ENCODE results near the gene RGS10. TPM values are rescaled to one million over a fixed set of nuclear protein-coding genes. Genes with fewer than 3 reads are reported as not detected.

The RGS10 gene
- total RNA-seq, 2 donors from 2014 or later, result 7.8 to 10.8 TPM

GRCh38 chr10:119455609-119456434 lies 86.7 kb downstream of the RGS10 start:
- TF ChIP-seq CTCF (IDR thresholded peaks at IDR 0.05), result no peak
- Histone ChIP-seq H3K9me3 (no peaks in the 10 kb centered on the region), H3K4me3 (no peak overlapping the region), H3K27ac (no peak overlapping the region), H3K27me3 (no peaks in the 10 kb centered on the region), H3K36me3 (peaks cover 44% of the 10 kb centered on the region), H3K4me1 (no peaks in the 10 kb centered on the region)
- DNase-seq (ENCODE audit: low spot score), result no peak

GRCh38 chr10:119454990-119455389 lies 87.5 kb downstream of the RGS10 start:
- no peak overlapping the region for H3K4me3 ChIP-seq
- no peaks in the 10 kb centered on the region for H3K9me3 ChIP-seq
- no peaks in the 10 kb centered on the region for H3K4me1 ChIP-seq
- no peak for TF ChIP-seq CTCF (IDR thresholded peaks at IDR 0.05)
- no peaks in the 10 kb centered on the region for H3K27me3 ChIP-seq
- no peak overlapping the region for H3K27ac ChIP-seq
- no peak for DNase-seq (ENCODE audit: low spot score)
- H3K36me3 ChIP-seq, result peaks cover 44% of the 10 kb centered on the region

GRCh38 chr10:119454316-119454715 lies 88.2 kb downstream of the RGS10 start:
- no peak for TF ChIP-seq CTCF (IDR thresholded peaks at IDR 0.05)
- peaks cover 44% of the 10 kb centered on the region for H3K36me3 ChIP-seq

GRCh38 chr10:119453313-119453712 lies 89.2 kb downstream of the RGS10 start:
- no peak overlapping the region for H3K27ac ChIP-seq
- H3K27me3 ChIP-seq, result no peaks in the 10 kb centered on the region
- peaks cover 52% of the 10 kb centered on the region for H3K36me3 ChIP-seq
- no peaks in the 10 kb centered on the region for H3K4me1 ChIP-seq
- TF ChIP-seq CTCF (IDR thresholded peaks at IDR 0.05), result no peak
- DNase-seq (ENCODE audit: low spot score), result no peak
- H3K9me3 ChIP-seq, result no peaks in the 10 kb centered on the region
- H3K4me3 ChIP-seq, result no peak overlapping the region

More at GRCh38 chr10:119454316-119454715, 88.2 kb downstream of the RGS10 start:
- Histone ChIP-seq H3K4me3 (no peak overlapping the region), H3K27ac (no peak overlapping the region), H3K27me3 (no peaks in the 10 kb centered on the region), H3K4me1 (no peaks in the 10 kb centered on the region), H3K9me3 (no peaks in the 10 kb centered on the region)
- DNase-seq (ENCODE audit: low spot score), result no peak

GRCh38 chr10:119452396-119452795 lies 90.1 kb downstream of the RGS10 start:
- Histone ChIP-seq H3K27me3 (no peaks in the 10 kb centered on the region), H3K36me3 (peaks cover 60% of the 10 kb centered on the region), H3K9me3 (no peaks in the 10 kb centered on the region), H3K27ac (no peak overlapping the region), H3K4me3 (no peak overlapping the region), H3K4me1 (no peaks in the 10 kb centered on the region)
- no peak for DNase-seq (ENCODE audit: low spot score)
- TF ChIP-seq CTCF (IDR thresholded peaks at IDR 0.05), result no peak

Measured in right atrium auricular region (tissue), 2 donors.